HG03064 (cell line): ENCODE measurements around the gene HOXA11.

ENCODE experiments used
- ATAC-seq: cut with Tn5 transposase; IDR thresholded peaks from one replicate; pipeline ENCODE4 v1.9.1; 2021; ENCODE audit warnings: low read depth; ENCODE audit not compliant: unreplicated experiment

HOXA11 gene

DNA sequence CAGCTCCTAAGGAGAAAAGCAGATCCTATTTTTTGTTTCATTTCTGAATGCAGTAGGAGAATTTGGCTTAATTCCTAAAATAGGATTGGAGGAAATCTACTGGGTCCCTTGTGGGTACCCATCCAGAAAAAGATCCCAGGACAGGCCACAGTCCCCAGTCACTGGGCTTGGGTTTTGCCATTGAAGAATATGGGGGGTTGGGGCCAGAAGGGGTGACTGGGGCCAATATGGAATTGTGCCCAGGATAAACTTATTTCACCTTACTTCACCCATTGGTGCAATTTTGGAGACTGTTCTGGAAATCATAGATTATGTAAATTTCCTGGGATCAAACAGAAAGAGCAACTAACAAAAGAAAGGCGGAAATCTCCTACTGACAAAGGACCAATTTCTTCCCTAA, 46.6 kb downstream of the HOXA11 start:
- no peak for ATAC-seq

DNA sequence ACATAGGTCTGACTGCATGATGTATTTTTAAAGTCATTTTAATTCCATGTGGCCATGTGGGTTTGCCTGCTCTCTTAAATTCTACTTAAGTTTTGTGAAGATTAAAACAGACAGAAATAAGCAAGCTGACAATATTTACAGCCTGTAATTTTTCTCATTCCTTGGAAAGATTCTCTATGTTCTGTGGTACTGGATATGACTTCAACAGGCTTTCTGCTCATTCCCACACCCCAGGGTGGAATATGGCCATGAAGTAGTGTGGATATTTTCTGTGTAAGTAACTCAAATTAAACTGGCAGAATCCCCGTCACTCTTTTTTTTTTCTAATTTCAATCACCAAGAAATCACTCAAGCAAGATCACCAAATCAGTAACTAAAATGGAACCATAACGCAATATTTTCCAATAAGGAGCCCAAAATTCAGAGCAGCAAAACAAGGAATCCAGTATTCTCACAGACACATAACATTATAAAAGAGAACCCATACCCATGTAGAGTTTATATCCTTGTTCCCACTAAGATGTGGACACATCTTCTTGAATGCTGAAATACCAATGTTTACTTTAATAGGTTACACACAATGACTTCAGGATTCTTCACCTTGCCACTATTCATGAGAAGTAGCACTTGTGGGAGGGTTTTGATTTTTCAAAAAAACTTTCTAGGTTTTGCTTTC, 47.3 kb downstream of the HOXA11 start:
- no peak for ATAC-seq

DNA sequence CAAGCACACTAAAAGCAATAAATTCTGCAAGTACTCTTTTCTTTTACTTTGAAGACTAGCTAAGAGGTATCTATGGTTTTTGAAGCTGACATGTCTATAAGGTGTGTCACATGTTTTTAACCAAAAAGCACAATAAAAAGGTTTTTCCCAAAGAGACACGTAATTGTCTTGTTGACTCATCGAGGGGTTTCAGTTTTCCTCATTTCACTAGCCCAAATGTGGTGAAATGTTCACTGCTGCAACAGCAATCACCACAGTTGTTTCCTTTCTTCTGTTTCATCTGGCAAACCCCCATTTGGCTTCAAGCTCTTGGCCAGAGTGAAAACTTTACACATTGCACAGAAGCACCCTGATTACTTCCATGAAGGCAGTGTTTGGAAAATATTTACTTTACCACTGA, 50.6 kb downstream of the HOXA11 start:
- no peak for ATAC-seq

DNA sequence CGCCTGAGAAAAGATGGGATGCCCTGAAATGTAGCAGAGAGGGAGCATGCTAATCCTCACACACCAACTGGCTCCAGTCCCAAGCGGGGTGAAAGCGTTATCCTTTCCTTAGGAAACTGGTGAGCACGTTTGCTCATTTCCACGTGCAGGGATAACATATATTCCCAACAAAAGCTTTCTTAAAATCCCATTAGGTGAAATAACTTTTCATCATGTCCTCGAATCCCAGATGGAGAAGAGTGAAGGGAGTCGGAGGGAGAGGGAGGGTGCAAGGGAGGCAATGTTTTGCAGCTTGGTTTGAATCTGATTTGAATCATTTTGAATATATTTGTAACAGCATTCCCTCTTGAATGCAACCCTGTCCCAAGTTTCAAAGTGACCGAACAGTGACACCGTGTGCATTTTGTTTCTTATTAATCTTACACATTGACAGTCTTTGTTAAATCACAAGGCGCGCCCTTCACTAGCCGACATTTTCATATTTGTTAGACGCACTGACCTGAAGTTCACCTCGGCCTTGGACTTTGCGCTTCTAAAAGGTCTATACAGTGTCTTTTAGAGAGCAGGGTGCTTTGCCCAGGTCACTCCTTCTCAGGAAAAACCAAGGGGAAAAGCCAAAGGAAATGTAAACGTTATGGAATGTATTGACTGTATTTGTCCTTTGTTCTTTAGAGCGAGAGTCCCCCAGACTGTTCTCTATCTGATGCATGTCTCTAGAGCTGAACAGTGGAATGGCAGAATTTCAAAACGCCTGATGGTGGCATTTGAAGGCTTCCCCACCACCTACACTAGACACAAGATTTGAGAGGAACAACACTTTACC, 51.4 kb downstream of the HOXA11 start:
- ATAC-seq, result no peak

DNA sequence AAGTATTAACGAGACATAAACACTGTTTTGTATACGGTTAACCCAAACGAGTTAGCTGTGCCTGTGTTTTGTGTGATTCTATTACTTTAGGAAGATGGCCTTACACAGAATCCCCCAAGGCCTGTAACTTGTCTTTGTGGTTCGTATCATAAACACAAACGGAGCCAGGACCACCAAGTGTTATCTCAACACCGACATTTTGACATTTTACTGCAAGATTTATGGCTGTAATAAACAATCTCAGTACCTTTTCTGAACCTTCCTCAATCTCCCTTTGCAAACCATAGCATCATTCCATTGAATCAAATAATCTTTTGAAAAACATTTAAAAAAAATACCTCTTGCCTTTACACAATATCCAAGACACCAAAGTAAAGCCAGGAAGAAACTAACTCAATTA, 52.1 kb downstream of the HOXA11 start:
- ATAC-seq, result no peak

- no peak for ATAC-seq
These were observed 52.8 kb downstream of the HOXA11 start for GRCh38 chr7:27132214-27132613.

GRCh38 chr7:27131390-27131819, 53.6 kb downstream of the HOXA11 start:
- no peak for ATAC-seq
